ENCODE measurements around the gene ZNF521. TPM values are rescaled to one million over a fixed set of nuclear protein-coding genes. Genes with fewer than 3 reads are reported as not detected.

The ZNF521 gene
- polyA plus RNA-seq, 3 donors: 0.07 to 0.20 TPM; not detected in 1

- no peaks in the 10 kb centered on the region for H3K27me3 ChIP-seq (ENCODE audit: control insufficient read depth in 2 of 2, insufficient read depth in 2 of 2, low read length in 2 of 2)
- no peaks in the 10 kb centered on the region for H3K9me3 Mint-ChIP-seq
- H3K27ac ChIP-seq (ENCODE audit: low read depth in 1 of 2, low read length in 2 of 2): no peak overlapping the region
- H3K36me3 Mint-ChIP-seq: no peaks in the 10 kb centered on the region
- no peak overlapping the region for H2AFZ ChIP-seq (ENCODE audit: insufficient read depth, low read depth, low read length, poor library complexity, severe bottlenecking)
- H3K36me3 ChIP-seq (replicated peaks in 1 of 2; ENCODE audit: control insufficient read depth in 1 of 2, insufficient read depth in 2 of 2, low read length in 2 of 2): no peaks in the 10 kb centered on the region
- no peak for DNase-seq
- no peak overlapping the region for H3K4me3 ChIP-seq (replicated peaks in 1 of 3; ENCODE audit: low read depth in 2 of 3, low read length in 3 of 3)
- H3K4me3 Mint-ChIP-seq: no peak overlapping the region
- no peaks in the 10 kb centered on the region for H3K27me3 Mint-ChIP-seq (ENCODE audit: low read depth in 3 of 3)
- H3K79me2 ChIP-seq (ENCODE audit: insufficient read depth, low read length): no peaks in the 10 kb centered on the region
- H3K9ac ChIP-seq (ENCODE audit: insufficient read depth, low read length, poor library complexity, severe bottlenecking): no peak overlapping the region
- H3K4me2 ChIP-seq (replicated peaks; ENCODE audit: extremely low read depth, low read length, poor library complexity, severe bottlenecking): no peak overlapping the region
- 96% methylated on average over 4 of the region's 4 CpGs for WGBS (ENCODE audit: insufficient coverage)
- H3K4me1 Mint-ChIP-seq: peaks cover 2% of the 10 kb centered on the region
- H3K9me3 ChIP-seq (replicated peaks in 1 of 2; ENCODE audit: control insufficient read depth in 1 of 2, insufficient read depth in 1 of 2, low read length in 2 of 2): no peaks in the 10 kb centered on the region
- TF ChIP-seq, protein P1, sequence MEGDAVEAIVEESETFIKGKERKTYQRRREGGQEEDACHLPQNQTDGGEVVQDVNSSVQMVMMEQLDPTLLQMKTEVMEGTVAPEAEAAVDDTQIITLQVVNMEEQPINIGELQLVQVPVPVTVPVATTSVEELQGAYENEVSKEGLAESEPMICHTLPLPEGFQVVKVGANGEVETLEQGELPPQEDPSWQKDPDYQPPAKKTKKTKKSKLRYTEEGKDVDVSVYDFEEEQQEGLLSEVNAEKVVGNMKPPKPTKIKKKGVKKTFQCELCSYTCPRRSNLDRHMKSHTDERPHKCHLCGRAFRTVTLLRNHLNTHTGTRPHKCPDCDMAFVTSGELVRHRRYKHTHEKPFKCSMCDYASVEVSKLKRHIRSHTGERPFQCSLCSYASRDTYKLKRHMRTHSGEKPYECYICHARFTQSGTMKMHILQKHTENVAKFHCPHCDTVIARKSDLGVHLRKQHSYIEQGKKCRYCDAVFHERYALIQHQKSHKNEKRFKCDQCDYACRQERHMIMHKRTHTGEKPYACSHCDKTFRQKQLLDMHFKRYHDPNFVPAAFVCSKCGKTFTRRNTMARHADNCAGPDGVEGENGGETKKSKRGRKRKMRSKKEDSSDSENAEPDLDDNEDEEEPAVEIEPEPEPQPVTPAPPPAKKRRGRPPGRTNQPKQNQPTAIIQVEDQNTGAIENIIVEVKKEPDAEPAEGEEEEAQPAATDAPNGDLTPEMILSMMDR (IDR thresholded peaks at IDR 0.05): no peak
- intact Hi-C loops (cut with micrococcal nuclease): no loop called here
- H3K27ac Mint-ChIP-seq: no peak overlapping the region
- H3K4me1 ChIP-seq (ENCODE audit: control insufficient read depth in 1 of 2, insufficient read depth in 2 of 2, low read length in 2 of 2): peaks cover 0 to 5% of the 10 kb centered on the region in 2 donors
- no peaks in the 10 kb centered on the region for H4K20me1 ChIP-seq (ENCODE audit: insufficient read depth, low read length)
Observed at GRCh38 chr18:25288340-25288938, 63.5 kb downstream of the ZNF521 start.

- no peaks in the 10 kb centered on the region for H3K9me3 ChIP-seq (replicated peaks in 1 of 2; ENCODE audit: control insufficient read depth in 1 of 2, insufficient read depth in 1 of 2, low read length in 2 of 2)
- intact Hi-C loops (cut with micrococcal nuclease): no loop called here
- Mint-ChIP-seq H3K36me3 (no peaks in the 10 kb centered on the region), H3K9me3 (no peaks in the 10 kb centered on the region), H3K27ac (no peak overlapping the region), H3K27me3 (ENCODE audit: low read depth in 3 of 3) (peaks cover 0 to 2% (median 1%) of the 10 kb centered on the region in 3 donors), H3K4me3 (no peak overlapping the region), H3K4me1 (peaks cover 5% of the 10 kb centered on the region)
- H3K4me3 ChIP-seq (replicated peaks in 1 of 3; ENCODE audit: low read depth in 2 of 3, low read length in 3 of 3): no peak overlapping the region
- no peak overlapping the region for H3K9ac ChIP-seq (ENCODE audit: insufficient read depth, low read length, poor library complexity, severe bottlenecking)
- no peak overlapping the region for H2AFZ ChIP-seq (ENCODE audit: insufficient read depth, low read depth, low read length, poor library complexity, severe bottlenecking)
- no peak overlapping the region for H3K27ac ChIP-seq (ENCODE audit: low read depth in 1 of 2, low read length in 2 of 2)
- no peak for DNase-seq
- H3K4me1 ChIP-seq (ENCODE audit: control insufficient read depth in 1 of 2, insufficient read depth in 2 of 2, low read length in 2 of 2): peaks cover 0 to 8% of the 10 kb centered on the region in 2 donors
- no peaks in the 10 kb centered on the region for H3K27me3 ChIP-seq (ENCODE audit: control insufficient read depth in 2 of 2, insufficient read depth in 2 of 2, low read length in 2 of 2)
- no peaks in the 10 kb centered on the region for H3K36me3 ChIP-seq (replicated peaks in 1 of 2; ENCODE audit: control insufficient read depth in 1 of 2, insufficient read depth in 2 of 2, low read length in 2 of 2)
- no peaks in the 10 kb centered on the region for H4K20me1 ChIP-seq (ENCODE audit: insufficient read depth, low read length)
- no peaks in the 10 kb centered on the region for H3K79me2 ChIP-seq (ENCODE audit: insufficient read depth, low read length)
- 95% methylated on average over 4 of the region's 9 CpGs for WGBS (ENCODE audit: insufficient coverage)
- no peak overlapping the region for H3K4me2 ChIP-seq (replicated peaks; ENCODE audit: extremely low read depth, low read length, poor library complexity, severe bottlenecking)
- TF ChIP-seq, protein P1 (IDR thresholded peaks at IDR 0.05): no peak
Observed at GRCh38 chr18:25287106-25287505, 64.9 kb downstream of the ZNF521 start.

Measured in CD14-positive monocyte (primary cell).